IMR-90 (cell line): ENCODE measurements around the gene UBE2V1.

Experiments
- CTCF ChIP-seq: conservative IDR thresholded peaks from 2 replicates; pipeline ENCODE4 v1.5.1; 2012; ENCODE audit warnings: mild to moderate bottlenecking, low read depth, low read length, improper control_type of control experiment
- POLR2A ChIP-seq: IDR thresholded peaks from 2 replicates; pipeline ENCODE4 v1.6.1; 2012; ENCODE audit warnings: mild to moderate bottlenecking, low read depth, low read length

GRCh38 chr20:50083034-50083433 lies 29.9 kb downstream of the UBE2V1 start:
- TF ChIP-seq POLR2A = no peak
- TF ChIP-seq CTCF = no peak
